ENCODE data around the gene SLC7A14.

Gene SLC7A14

DNA sequence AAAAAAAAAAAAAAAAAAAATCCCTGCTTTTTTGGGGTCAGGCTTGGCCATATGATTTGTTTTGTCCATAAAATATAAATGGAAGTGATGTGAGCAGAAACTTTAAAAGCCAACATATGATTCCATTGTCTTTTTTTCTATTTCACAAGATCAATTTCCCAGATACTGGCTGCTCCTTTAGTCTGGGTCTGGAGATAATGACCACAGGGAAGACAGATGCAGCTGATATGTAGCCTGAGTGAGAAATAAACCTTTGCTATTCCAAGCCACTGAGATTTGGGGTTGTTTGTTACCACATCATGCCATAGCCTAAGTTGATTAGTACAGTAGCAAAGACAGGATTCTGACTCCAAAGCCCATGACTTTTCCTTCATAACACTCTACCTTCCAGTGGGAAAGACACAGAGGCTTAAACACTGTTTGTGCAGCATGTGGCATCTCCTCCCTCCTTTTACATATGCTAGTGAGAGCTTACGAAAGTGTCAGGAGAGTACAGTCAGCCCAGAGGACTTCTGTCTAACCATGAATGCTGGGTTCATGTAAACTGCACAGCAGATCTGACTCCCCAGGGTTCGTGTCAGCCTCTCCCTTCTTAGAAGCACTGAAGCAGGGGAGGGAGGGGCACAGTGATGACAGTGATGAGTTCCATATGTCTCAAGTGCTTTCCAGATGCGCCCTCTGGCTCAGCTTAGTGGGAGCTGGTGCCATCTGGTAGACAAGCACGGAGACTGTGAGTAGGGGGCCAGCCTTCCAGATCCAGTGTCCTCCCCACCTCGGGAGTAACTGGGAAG lies 36.7 kb upstream of the SLC7A14 start:
- no peak overlapping the region for H3K27ac ChIP-seq
- TF ChIP-seq, protein P1, sequence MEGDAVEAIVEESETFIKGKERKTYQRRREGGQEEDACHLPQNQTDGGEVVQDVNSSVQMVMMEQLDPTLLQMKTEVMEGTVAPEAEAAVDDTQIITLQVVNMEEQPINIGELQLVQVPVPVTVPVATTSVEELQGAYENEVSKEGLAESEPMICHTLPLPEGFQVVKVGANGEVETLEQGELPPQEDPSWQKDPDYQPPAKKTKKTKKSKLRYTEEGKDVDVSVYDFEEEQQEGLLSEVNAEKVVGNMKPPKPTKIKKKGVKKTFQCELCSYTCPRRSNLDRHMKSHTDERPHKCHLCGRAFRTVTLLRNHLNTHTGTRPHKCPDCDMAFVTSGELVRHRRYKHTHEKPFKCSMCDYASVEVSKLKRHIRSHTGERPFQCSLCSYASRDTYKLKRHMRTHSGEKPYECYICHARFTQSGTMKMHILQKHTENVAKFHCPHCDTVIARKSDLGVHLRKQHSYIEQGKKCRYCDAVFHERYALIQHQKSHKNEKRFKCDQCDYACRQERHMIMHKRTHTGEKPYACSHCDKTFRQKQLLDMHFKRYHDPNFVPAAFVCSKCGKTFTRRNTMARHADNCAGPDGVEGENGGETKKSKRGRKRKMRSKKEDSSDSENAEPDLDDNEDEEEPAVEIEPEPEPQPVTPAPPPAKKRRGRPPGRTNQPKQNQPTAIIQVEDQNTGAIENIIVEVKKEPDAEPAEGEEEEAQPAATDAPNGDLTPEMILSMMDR (conservative IDR thresholded peaks at IDR 0.05) = no peak

DNA sequence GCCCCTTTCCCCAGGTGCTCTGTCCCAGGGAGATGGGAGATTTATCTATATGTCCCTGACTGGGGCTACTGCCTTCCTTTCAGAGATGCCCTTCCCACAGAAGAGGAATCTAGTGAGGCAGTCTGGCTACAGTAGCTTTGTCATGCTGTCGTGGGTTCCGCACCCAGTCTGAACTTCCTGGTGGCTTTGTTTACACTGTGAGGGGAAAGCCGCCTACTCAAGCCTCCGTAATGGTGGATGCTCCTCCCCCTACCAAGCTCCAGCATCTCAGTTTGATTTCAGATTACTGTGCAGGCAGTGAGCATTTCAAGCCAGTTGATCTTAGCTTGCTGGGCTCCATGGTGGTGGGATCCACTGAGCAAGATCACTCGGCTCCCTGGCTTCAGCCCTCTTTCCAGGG lies 35.4 kb upstream of the SLC7A14 start:
- TF ChIP-seq, protein P1 (conservative IDR thresholded peaks at IDR 0.05) = no peak
- H3K27ac ChIP-seq = no peak overlapping the region

DNA sequence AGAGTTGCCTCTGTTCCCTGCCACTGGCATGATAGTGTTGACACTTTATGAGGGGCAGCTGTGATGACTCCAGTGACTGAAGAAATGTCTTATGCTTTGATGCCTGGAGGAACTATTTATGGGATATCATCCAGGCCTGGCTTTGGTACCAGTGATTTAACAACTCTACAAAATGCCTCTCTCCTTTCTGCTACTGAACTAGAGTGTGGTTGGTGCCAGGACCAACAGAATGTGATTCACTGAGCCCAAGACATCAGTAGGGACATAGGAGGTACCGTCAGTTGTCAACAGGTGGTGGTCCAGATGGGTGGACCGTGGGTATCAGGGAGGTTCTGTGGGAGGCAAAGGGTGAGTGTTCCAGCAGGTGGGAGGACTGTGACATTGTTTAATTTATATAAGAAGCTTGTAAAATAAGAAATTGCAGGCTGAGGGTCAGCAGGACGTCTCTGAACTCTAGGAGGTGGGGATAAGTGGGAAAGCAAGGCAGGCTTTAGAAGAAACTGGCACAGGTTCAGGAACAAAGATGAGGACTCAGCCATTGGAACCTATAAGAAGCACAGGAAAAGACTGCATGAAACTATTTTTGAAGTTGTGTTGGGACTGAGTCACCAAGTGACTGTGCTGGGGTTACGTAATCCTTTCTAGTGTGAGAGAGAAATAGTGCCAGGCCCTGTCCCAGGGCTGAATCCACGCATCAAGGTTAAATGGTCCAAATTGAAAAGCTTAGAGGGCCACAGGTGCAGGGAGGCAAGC lies 28.5 kb upstream of the SLC7A14 start:
- no peak overlapping the region for H3K27ac ChIP-seq
- TF ChIP-seq, protein P1 (conservative IDR thresholded peaks at IDR 0.05) = no peak

DNA sequence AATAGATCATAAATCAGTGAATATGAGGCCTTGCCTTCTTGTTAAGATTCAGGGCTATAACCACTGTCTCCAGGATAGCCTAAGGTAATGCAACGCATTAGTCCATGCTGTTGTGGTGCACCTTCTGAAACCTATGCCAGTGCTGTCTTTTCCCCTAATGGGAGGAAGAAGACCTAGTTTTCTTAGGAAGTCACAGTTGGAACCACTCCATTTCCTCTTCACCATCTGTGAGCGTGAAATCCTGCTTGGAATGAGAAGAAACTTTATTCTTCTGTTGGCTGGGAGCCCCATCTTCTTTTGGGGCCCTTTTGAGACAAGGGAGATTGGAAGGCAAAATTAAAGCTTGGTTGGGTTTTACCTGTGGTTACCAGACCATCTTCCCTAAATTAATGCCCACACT lies 25.9 kb upstream of the SLC7A14 start:
- no peak overlapping the region for H3K27ac ChIP-seq
- TF ChIP-seq, protein P1 (conservative IDR thresholded peaks at IDR 0.05) = no peak

DNA sequence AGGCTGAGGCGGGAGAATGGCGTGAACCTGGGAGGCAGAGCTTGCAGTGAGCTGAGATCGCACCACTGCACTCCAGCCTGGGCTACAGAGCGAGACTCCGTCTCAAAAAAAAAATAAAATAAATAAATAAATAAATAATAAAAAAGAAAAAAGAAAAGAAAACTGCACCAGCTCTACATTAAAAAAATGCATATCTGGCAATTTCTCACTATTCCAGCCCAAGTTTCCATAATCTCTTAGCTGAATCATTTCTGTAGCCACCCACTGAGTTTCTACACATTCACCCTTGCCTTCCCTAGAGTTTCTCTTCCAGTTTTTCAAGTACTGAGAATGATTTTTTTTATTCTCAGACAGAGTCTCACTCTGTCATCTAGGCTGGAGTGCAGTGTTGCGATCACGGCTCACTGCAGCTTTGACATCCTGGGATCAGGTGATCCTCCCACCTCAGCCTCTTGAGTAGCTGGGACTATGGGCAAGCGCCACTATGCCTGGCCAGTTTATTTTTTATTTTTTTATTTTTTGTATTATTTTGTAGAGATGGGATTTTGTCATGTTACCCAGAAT lies 24.5 kb upstream of the SLC7A14 start:
- H3K27ac ChIP-seq = no peak overlapping the region
- TF ChIP-seq, protein P1 (conservative IDR thresholded peaks at IDR 0.05) = no peak

DNA sequence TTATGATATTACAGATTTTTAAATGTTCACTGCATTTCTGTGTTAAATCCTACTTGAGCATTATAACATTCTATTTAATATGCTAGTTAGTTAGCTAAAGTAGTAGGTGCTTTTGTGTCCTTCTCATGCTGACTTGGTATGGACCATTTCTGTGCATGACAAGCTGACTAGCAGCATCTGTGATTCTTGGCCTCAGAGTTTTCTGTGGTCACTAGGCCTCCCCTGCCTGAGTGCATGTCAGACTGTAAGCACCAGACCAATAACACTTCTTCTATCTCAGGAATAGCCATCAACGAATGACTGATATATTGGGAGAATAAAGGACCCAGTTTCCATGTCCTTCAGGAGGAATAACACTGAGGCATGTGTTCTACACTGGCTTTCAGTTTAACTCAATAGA lies 22.6 kb upstream of the SLC7A14 start:
- TF ChIP-seq, protein P1 (conservative IDR thresholded peaks at IDR 0.05) = no peak
- no peak overlapping the region for H3K27ac ChIP-seq

DNA sequence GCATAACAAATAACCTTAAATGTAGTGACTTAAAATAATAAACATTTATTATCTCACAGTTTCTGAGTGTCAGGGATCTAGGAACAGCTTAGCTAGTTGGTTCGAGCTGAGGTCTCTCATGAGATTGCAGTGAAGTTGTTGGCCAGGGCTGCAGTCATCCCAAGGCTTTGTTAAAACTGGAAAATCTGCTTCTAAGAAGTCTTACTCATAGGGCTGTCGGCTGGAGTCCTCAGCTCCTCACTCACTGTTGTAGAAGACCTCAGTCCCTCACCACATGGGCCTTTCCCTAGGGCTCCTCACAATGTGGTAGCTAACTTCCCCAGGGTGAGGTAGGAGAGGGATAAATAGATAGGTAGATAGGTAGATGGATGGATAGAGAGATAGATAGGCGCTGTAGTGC lies 20.8 kb upstream of the SLC7A14 start:
- no peak overlapping the region for H3K27ac ChIP-seq
- TF ChIP-seq, protein P1 (conservative IDR thresholded peaks at IDR 0.05) = no peak

Data from VCaP (cell line).